SK-N-SH (cell line): ENCODE results near the gene STRN3.

ENCODE experiments used
- EZH2phosphoT487 ChIP-seq: fragments of 200-600 bp; sonication (generic); IDR thresholded peaks from 2 replicates; pipeline ENCODE4 v1.6.1; 2017; ENCODE audit warnings: low read depth, mixed run types, mild to moderate bottlenecking, antibody characterized with exemption, moderate library complexity, borderline replicate concordance
- POLR2AphosphoS5 ChIP-seq: IDR thresholded peaks from 2 replicates; pipeline ENCODE4 v1.6.1; 2012; ENCODE audit warnings: low read depth, low read length
- SMC3 ChIP-seq: IDR thresholded peaks from 2 replicates; pipeline ENCODE4 v1.6.1; 2012; ENCODE audit warnings: low read depth, low read length, improper control_type of control experiment
- TF ChIP-seq, protein P1 (sequence below): fragments of 200-600 bp; sonication (generic); IDR thresholded peaks from 2 replicates; pipeline ENCODE4 v1.6.1; 2017; ENCODE audit warnings: antibody characterized with exemption, mild to moderate bottlenecking, moderate library complexity
- TF ChIP-seq, protein P2 (sequence below): IDR thresholded peaks from 2 replicates; pipeline ENCODE4 v1.6.1; 2012; ENCODE audit warnings: mild to moderate bottlenecking, low read depth, low read length, moderate library complexity

DNA sequence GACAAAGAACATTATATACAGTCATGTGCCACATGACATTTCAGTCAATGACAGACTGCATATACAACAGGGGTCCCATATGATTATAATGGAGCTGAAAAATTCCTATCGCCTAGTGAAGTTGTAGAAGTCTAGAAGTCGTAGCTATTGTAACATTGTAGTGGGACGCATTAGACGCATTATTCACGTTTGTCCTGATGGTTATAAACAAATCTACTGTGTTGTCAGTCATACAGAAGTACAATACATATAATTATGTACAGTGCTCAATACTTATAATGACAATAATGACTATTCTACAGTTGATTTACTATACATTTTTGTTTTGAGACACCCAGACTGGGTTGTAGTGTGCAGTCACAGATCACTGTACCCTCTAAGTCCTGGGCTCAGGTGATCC, 64.8 kb downstream of the STRN3 start:
- TF ChIP-seq, protein P1, sequence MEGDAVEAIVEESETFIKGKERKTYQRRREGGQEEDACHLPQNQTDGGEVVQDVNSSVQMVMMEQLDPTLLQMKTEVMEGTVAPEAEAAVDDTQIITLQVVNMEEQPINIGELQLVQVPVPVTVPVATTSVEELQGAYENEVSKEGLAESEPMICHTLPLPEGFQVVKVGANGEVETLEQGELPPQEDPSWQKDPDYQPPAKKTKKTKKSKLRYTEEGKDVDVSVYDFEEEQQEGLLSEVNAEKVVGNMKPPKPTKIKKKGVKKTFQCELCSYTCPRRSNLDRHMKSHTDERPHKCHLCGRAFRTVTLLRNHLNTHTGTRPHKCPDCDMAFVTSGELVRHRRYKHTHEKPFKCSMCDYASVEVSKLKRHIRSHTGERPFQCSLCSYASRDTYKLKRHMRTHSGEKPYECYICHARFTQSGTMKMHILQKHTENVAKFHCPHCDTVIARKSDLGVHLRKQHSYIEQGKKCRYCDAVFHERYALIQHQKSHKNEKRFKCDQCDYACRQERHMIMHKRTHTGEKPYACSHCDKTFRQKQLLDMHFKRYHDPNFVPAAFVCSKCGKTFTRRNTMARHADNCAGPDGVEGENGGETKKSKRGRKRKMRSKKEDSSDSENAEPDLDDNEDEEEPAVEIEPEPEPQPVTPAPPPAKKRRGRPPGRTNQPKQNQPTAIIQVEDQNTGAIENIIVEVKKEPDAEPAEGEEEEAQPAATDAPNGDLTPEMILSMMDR: no peak
- TF ChIP-seq POLR2AphosphoS5 (no peak), SMC3 (no peak), EZH2phosphoT487 (no peak)
- TF ChIP-seq, protein P2, sequence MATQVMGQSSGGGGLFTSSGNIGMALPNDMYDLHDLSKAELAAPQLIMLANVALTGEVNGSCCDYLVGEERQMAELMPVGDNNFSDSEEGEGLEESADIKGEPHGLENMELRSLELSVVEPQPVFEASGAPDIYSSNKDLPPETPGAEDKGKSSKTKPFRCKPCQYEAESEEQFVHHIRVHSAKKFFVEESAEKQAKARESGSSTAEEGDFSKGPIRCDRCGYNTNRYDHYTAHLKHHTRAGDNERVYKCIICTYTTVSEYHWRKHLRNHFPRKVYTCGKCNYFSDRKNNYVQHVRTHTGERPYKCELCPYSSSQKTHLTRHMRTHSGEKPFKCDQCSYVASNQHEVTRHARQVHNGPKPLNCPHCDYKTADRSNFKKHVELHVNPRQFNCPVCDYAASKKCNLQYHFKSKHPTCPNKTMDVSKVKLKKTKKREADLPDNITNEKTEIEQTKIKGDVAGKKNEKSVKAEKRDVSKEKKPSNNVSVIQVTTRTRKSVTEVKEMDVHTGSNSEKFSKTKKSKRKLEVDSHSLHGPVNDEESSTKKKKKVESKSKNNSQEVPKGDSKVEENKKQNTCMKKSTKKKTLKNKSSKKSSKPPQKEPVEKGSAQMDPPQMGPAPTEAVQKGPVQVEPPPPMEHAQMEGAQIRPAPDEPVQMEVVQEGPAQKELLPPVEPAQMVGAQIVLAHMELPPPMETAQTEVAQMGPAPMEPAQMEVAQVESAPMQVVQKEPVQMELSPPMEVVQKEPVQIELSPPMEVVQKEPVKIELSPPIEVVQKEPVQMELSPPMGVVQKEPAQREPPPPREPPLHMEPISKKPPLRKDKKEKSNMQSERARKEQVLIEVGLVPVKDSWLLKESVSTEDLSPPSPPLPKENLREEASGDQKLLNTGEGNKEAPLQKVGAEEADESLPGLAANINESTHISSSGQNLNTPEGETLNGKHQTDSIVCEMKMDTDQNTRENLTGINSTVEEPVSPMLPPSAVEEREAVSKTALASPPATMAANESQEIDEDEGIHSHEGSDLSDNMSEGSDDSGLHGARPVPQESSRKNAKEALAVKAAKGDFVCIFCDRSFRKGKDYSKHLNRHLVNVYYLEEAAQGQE: no peak
